Stimulated activated CD8-positive, alpha-beta memory T cell treated with anti-CD3 and anti-CD28 coated beads, Interleukin-15, amount 100 ng/mL, for 4 hours (primary cell): ENCODE data around the gene GPD2.

ENCODE experiments used
- DNase-seq, 2 donors: peaks; one replicate each; pipeline ENCODE4 v3.0.0-alpha.2; 2020; ENCODE audit warnings: low read depth in 2 of 2

The GPD2 gene

GRCh38 chr2:156532989-156533388 lies 96.8 kb downstream of the GPD2 start:
- DNase-seq: no peak

GRCh38 chr2:156536534-156536933 lies 100.4 kb downstream of the GPD2 start:
- no peak for DNase-seq

GRCh38 chr2:156537141-156537540 lies 101.0 kb downstream of the GPD2 start:
- DNase-seq: no peak

GRCh38 chr2:156538083-156538504 lies 101.9 kb downstream of the GPD2 start:
- no peak for DNase-seq

GRCh38 chr2:156539086-156539860 lies 103.1 kb downstream of the GPD2 start:
- no peak for DNase-seq

GRCh38 chr2:156540706-156541105 lies 104.5 kb downstream of the GPD2 start:
- DNase-seq: no peak

GRCh38 chr2:156541229-156541628 lies 105.0 kb downstream of the GPD2 start:
- no peak for DNase-seq

- DNase-seq: no peak
Observed at GRCh38 chr2:156541706-156542105, 105.5 kb downstream of the GPD2 start.

- DNase-seq: no peak
Observed at GRCh38 chr2:156548413-156548812, 112.2 kb downstream of the GPD2 start.

GRCh38 chr2:156553714-156554442 lies 117.7 kb downstream of the GPD2 start:
- DNase-seq: no peak

- no peak for DNase-seq
Observed at GRCh38 chr2:156561326-156561725, 125.1 kb downstream of the GPD2 start.

- no peak for DNase-seq
Observed at GRCh38 chr2:156562124-156562523, 125.9 kb downstream of the GPD2 start.

GRCh38 chr2:156563994-156564753 lies 128.0 kb downstream of the GPD2 start:
- no peak for DNase-seq

GRCh38 chr2:156565066-156565710 lies 129.0 kb downstream of the GPD2 start:
- DNase-seq: no peak

- no peak for DNase-seq
Observed at GRCh38 chr2:156573710-156574109, 137.5 kb downstream of the GPD2 start.

- DNase-seq: no peak
Observed at GRCh38 chr2:156574112-156574511, 137.9 kb downstream of the GPD2 start.

- no peak for DNase-seq
Observed at GRCh38 chr2:156576005-156576404, 139.8 kb downstream of the GPD2 start.

GRCh38 chr2:156580501-156580900 lies 144.3 kb downstream of the GPD2 start:
- no peak for DNase-seq

- DNase-seq: no peak
Observed at GRCh38 chr2:156581280-156581679, 145.1 kb downstream of the GPD2 start.

GRCh38 chr2:156585457-156585856 lies 149.3 kb downstream of the GPD2 start:
- DNase-seq: no peak

- no peak for DNase-seq
Observed at GRCh38 chr2:156586621-156587020, 150.4 kb downstream of the GPD2 start.
